GM23248 (cell line): ENCODE data around the gene CENPU. TPM values are rescaled to one million over a fixed set of nuclear protein-coding genes. Genes with fewer than 3 reads are reported as not detected.

Experiments used
- DNase-seq: peaks from one replicate; pipeline ENCODE4 v3.0.0-alpha.2; 2015
- H2AFZ ChIP-seq: fragments of 200-600 bp; sonication (generic); 2 replicates; pipeline ENCODE4 v1.6.1; 2016; ENCODE audit warnings: antibody characterized with exemption
- H3F3A ChIP-seq: fragments of 200-600 bp; sonication (generic); 2 replicates; pipeline ENCODE4 v1.6.1; 2016; ENCODE audit warnings: mild to moderate bottlenecking, antibody characterized with exemption, mixed run types; ENCODE audit not compliant: insufficient read depth
- H3K27ac ChIP-seq: fragments of 200-600 bp; sonication (generic); 2 replicates; pipeline ENCODE4 v1.5.1; 2016; ENCODE audit warnings: mild to moderate bottlenecking
- H3K27me3 ChIP-seq: fragments of 200-600 bp; sonication (generic); replicated peaks from 2 replicates; pipeline ENCODE4 v1.6.1; 2016; ENCODE audit warnings: mild to moderate bottlenecking; ENCODE audit not compliant: insufficient read depth
- H3K36me3 ChIP-seq: fragments of 200-600 bp; sonication (generic); 2 replicates; pipeline ENCODE4 v1.6.1; 2016; ENCODE audit warnings: low read depth, mild to moderate bottlenecking
- H3K4me1 ChIP-seq: fragments of 200-600 bp; sonication (generic); 2 replicates; pipeline ENCODE4 v1.6.1; 2016; ENCODE audit warnings: mild to moderate bottlenecking; ENCODE audit not compliant: insufficient read depth
- H3K4me2 ChIP-seq: fragments of 200-600 bp; sonication (generic); one replicate; pipeline ENCODE4 v1.6.1; 2016; ENCODE audit warnings: mild to moderate bottlenecking; ENCODE audit not compliant: unreplicated experiment
- H3K4me3 ChIP-seq: fragments of 200-600 bp; sonication (generic); 2 replicates; pipeline ENCODE4 v1.5.1; 2016; ENCODE audit warnings: mild to moderate bottlenecking
- H3K79me2 ChIP-seq: fragments of 200-600 bp; sonication (generic); 2 replicates; pipeline ENCODE4 v1.6.1; 2016; ENCODE audit warnings: mild to moderate bottlenecking; ENCODE audit not compliant: insufficient read depth
- H3K9ac ChIP-seq: fragments of 200-600 bp; sonication (generic); 2 replicates; pipeline ENCODE4 v1.6.1; 2016; ENCODE audit warnings: mild to moderate bottlenecking
- H3K9me2 ChIP-seq: fragments of 200-600 bp; sonication (generic); 2 replicates; pipeline ENCODE4 v1.6.1; 2016; ENCODE audit warnings: mixed run types, mild to moderate bottlenecking, moderate library complexity; ENCODE audit not compliant: insufficient read depth
- H3K9me3 ChIP-seq: fragments of 200-600 bp; sonication (generic); one replicate; pipeline ENCODE4 v1.6.1; 2017; ENCODE audit warnings: low read depth
- H4K20me1 ChIP-seq: fragments of 200-600 bp; sonication (generic); 2 replicates; pipeline ENCODE4 v1.6.0; 2016; ENCODE audit not compliant: insufficient read depth
- EZH2 ChIP-seq: fragments of 200-600 bp; sonication (generic); IDR thresholded peaks from 2 replicates; pipeline ENCODE4 v1.6.1; 2018; ENCODE audit warnings: antibody characterized with exemption, mild to moderate bottlenecking; ENCODE audit not compliant: insufficient read depth, poor library complexity, severe bottlenecking
- EZH2phosphoT487 ChIP-seq: fragments of 200-600 bp; sonication (generic); IDR thresholded peaks from 2 replicates; pipeline ENCODE4 v1.6.1; 2018; ENCODE audit warnings: antibody characterized with exemption, moderate library complexity, mild to moderate bottlenecking, low read depth; ENCODE audit not compliant: insufficient read depth
- WGBS, 2 experiments: methylation state at CpG; one replicate each; pipeline ENCODE4 v1.1.6; 2015 to 2017; ENCODE audit warnings: low lambda C conversion rate in 2 of 2, low coverage in 1 of 2; ENCODE audit errors: missing lambda C conversion rate in 2 of 2; 5-methylcytosine and 5-hydroxymethylcytosine counted together
- in situ Hi-C: fragments of 300-500 bp; cut with MboI; formaldehyde crosslinking; loops from 2 replicates; pipeline ENCODE4 v1.15.0; 2020
- polyA plus RNA-seq: library from polyadenylated mRNA; unstranded; fragments of >200 nt; fragmentation: Nextera tagmentation; extraction: Ambion mirVana; gene quantifications from 2 replicates; pipeline ENCODE4 v1.2.1, GENCODE V29; 2016
- total RNA-seq: library from RNA; depleted of rRNA; stranded (reverse); fragments of >200 nt; shearing (Covaris generic); gene quantifications from 2 replicates; pipeline ENCODE4 v1.2.3, GENCODE V29; 2014

Gene CENPU
- total and polyA plus RNA-seq, 2 experiments from 2014 or later = 8.5 to 15.7 TPM

DNA sequence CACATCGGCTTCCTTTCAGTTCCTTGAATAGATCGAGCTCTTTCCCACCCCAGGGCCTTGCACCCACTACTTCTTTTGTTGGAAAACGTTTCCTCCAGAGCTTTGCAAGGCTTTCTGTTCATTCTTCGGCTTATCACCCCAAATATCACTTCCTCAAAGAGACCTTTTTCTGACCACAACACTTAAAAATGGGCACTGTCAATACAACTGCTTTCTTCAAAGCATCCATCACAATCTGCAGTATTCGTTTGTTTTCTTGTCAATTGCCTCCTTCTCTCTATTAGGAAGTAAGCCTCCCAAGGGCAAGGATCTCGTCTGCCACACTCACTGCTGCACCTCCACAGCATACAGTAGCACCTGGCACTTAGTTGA, 17.7 kb upstream of the CENPU start:
- no peaks in the 10 kb centered on the region for H3K9me3 ChIP-seq
- H3K9me2 ChIP-seq = no peaks in the 10 kb centered on the region

DNA sequence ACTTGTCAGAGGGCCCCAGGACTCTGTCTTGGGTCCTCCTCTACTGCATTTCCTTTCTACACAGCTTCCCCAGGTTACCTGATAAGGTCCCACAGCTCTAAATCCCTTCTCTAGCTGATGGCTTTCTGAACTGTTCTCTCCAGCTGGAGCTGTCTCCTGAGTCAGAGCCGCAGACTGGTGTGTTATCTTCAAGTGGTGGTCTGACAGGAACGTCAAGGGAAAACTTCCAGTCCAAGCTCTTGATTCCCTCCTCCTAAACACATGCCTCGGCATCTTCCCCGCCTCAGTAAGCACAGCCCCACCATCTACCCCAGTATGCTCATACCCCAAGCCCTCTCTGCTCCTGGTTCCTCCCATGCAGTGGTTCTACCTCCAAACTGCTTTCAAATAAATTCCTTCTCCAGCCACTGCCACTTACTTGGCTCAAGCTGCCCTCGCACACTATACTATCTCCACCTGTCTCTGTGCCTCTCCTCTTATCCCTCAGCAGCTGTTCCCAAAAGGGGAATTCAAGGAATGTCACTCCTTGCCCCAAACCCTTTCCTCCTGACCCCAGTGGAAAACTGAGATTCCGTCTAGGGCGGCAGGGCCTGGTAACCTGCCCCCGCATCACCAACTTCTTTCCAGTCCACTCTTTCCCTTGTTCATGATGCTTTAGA, 17.2 kb upstream of the CENPU start:
- H3K4me1 ChIP-seq = peaks cover 23% of the 10 kb centered on the region
- in situ Hi-C loops = no loop called here
- H3K9me3 ChIP-seq = no peaks in the 10 kb centered on the region
- TF ChIP-seq EZH2 (no peak), EZH2phosphoT487 (no peak)
- H3F3A ChIP-seq = peaks cover 28% of the 10 kb centered on the region
- no peak overlapping the region for H3K27ac ChIP-seq
- H3K4me2 ChIP-seq = no peak overlapping the region
- no peaks in the 10 kb centered on the region for H3K79me2 ChIP-seq
- H3K9ac ChIP-seq = no peak overlapping the region
- DNase-seq = no peak
- H3K36me3 ChIP-seq = no peaks in the 10 kb centered on the region
- WGBS, 2 experiments = 77 to 82% methylated on average over 8 of the region's 8 CpGs
- no peaks in the 10 kb centered on the region for H3K9me2 ChIP-seq
- H4K20me1 ChIP-seq = no peaks in the 10 kb centered on the region
- no peaks in the 10 kb centered on the region for H3K27me3 ChIP-seq
- H2AFZ ChIP-seq = no peak overlapping the region
- H3K4me3 ChIP-seq = no peak overlapping the region

More for the DNA sequence above, 17.7 kb upstream of the CENPU start:
- Histone ChIP-seq H3K4me3 (no peak overlapping the region), H3K79me2 (no peaks in the 10 kb centered on the region), H3F3A (peaks cover 25% of the 10 kb centered on the region), H2AFZ (no peak overlapping the region), H3K9ac (no peak overlapping the region), H3K4me1 (peaks cover 18% of the 10 kb centered on the region), H3K36me3 (no peaks in the 10 kb centered on the region), H3K27ac (no peak overlapping the region), H3K4me2 (no peak overlapping the region), H4K20me1 (no peaks in the 10 kb centered on the region), H3K27me3 (no peaks in the 10 kb centered on the region)
- in situ Hi-C loops = no loop called here
- no peak for DNase-seq
- WGBS, 2 experiments = 52 to 53% methylated on average over 6 of the region's 6 CpGs
- no peak for TF ChIP-seq EZH2
- no peak for TF ChIP-seq EZH2phosphoT487

DNA sequence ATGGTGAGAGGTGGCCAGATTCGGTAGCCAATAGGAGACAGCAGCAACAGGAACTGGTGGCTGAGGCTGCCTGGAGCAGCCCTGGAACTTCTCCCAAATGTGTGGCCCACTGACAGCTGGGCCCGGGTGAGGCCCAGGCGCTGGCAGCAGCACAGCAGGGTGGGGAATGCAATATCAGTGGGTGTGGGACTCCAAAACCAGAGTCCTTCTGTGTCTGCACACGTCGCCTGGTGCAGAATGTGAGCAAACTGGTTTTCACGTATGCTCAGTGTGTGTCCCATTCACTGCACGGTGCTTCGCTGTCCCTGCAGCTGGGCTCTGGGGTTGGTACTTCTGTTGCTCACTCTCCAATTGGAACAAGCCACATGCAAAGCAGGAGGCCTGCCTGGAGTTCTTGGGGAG, 14.4 kb upstream of the CENPU start:
- no peaks in the 10 kb centered on the region for H3K27me3 ChIP-seq
- no peak overlapping the region for H3K27ac ChIP-seq
- H3K79me2 ChIP-seq = no peaks in the 10 kb centered on the region
- no peak overlapping the region for H2AFZ ChIP-seq
- no peaks in the 10 kb centered on the region for H3K9me3 ChIP-seq
- TF ChIP-seq EZH2 = no peak
- TF ChIP-seq EZH2phosphoT487 = no peak
- peaks cover 15% of the 10 kb centered on the region for H3F3A ChIP-seq
- in situ Hi-C loops = loop anchor here (10.0 kb wide), 1 partner anchor 257 kb away; no protein-coding TSS in a partner anchor
- no peak overlapping the region for H3K4me2 ChIP-seq
- H3K4me1 ChIP-seq = peaks cover 13% of the 10 kb centered on the region
- DNase-seq = no peak
- H3K4me3 ChIP-seq = no peak overlapping the region
- H4K20me1 ChIP-seq = no peaks in the 10 kb centered on the region
- no peak overlapping the region for H3K9ac ChIP-seq
- 34 to 48% methylated on average over 8 of the region's 8 CpGs for WGBS, 2 experiments
- H3K9me2 ChIP-seq = no peaks in the 10 kb centered on the region
- no peaks in the 10 kb centered on the region for H3K36me3 ChIP-seq

DNA sequence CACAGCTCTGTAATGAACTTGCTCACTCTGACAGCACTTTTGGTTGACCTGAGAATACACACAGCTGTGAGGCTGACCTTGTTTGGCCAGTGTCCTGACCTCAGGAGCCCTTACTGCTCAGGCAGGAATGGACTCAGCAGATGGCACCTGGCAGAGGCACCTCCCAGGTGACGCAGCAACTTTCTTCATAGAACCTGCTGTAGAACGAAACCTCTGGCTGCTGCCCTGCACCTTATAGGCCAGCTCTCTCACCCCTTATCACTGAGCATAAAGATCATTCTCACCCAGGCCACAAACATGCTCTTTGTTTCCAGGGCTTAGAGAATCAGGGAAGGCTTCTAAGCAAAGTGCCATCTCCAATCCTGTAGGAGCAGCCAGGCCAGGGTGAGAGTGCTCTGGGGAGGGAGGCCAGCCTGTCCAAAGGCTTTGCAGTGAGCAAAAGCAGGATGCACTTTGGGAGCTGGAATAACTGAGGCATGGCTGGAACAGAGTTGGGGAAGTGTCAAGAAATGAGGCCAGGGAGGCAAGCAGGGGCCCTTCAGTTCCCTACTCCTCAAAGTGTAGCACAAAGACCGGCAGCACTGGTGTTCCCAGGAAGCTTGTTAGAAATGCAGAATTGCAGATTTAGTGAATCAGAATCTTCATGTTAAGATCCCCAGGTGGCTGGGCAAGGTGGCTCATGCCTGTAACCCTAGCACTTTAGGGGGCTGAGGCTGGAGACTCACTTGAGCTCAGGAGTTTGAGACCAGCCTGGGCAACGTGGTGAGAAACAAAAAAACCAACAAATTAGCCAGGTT, 13.3 kb upstream of the CENPU start:
- Histone ChIP-seq H3K27me3 (no peaks in the 10 kb centered on the region), H3K9ac (peak overlapping the region; percentile 45; the same call in 1 of the 2 replicates), H3K36me3 (no peaks in the 10 kb centered on the region), H3K4me1 (peaks cover 13% of the 10 kb centered on the region), H3K4me2 (no peak overlapping the region), H3K79me2 (no peaks in the 10 kb centered on the region), H3F3A (peaks cover 15% of the 10 kb centered on the region), H3K27ac (peak overlapping the region; percentile 59; the same call in 1 of the 2 replicates), H3K9me2 (no peaks in the 10 kb centered on the region), H4K20me1 (no peaks in the 10 kb centered on the region), H2AFZ (no peak overlapping the region), H3K9me3 (no peaks in the 10 kb centered on the region), H3K4me3 (peak overlapping the region; percentile 56; the same call in 1 of the 2 replicates)
- 79 to 83% methylated on average over 4 of the region's 4 CpGs for WGBS, 2 experiments
- no peak for DNase-seq
- in situ Hi-C loops = loop anchor here (10.0 kb wide), 1 partner anchor 258 kb away; no protein-coding TSS in a partner anchor
- TF ChIP-seq EZH2phosphoT487 = no peak
- TF ChIP-seq EZH2 = no peak
